MM.1S (cell line): Measurements from ENCODE around the gene TUBB4A.

Experiments used
- CTCF ChIP-seq: fragments of 300-600 bp; sonication (generic); IDR thresholded peaks from 2 replicates; pipeline ENCODE4 v1.5.1; 2016; ENCODE audit warnings: antibody characterized with exemption, low read length, mixed read lengths
- EZH2phosphoT487 ChIP-seq: fragments of 300-600 bp; sonication (generic); IDR thresholded peaks from 2 replicates; pipeline ENCODE4 v1.6.1; 2018; ENCODE audit warnings: antibody characterized with exemption, low read length

GRCh38 chr19:6531163-6531955, 29.2 kb upstream of the TUBB4A start:
- no peak for TF ChIP-seq EZH2phosphoT487
- TF ChIP-seq CTCF, result no peak
